Mesothelial cell of epicardium (in vitro differentiated cells): Measurements from ENCODE around the gene GRIK5. TPM values are rescaled to one million over a fixed set of nuclear protein-coding genes. Genes with fewer than 3 reads are reported as not detected.

ENCODE experiments used
- DNase-seq, 2 experiments: peaks; one replicate each; pipeline ENCODE4 v3.0.0; 2021; ENCODE audit warnings: low spot score in 2 of 2; ENCODE audit not compliant: unreplicated experiment in 2 of 2
- H3K27ac Mint-ChIP-seq: 2 replicates; pipeline ENCODE4 v1.8.0; 2021; ENCODE audit warnings: mixed read lengths
- H3K27me3 Mint-ChIP-seq: 2 replicates; pipeline ENCODE4 v1.8.0; 2021; ENCODE audit warnings: low read depth, mixed read lengths
- H3K36me3 Mint-ChIP-seq: 2 replicates; pipeline ENCODE4 v1.8.0; 2021; ENCODE audit warnings: mixed read lengths
- H3K4me1 Mint-ChIP-seq: 2 replicates; pipeline ENCODE4 v1.8.0; 2021; ENCODE audit warnings: mixed read lengths
- H3K4me3 Mint-ChIP-seq: 2 replicates; pipeline ENCODE4 v1.8.0; 2021; ENCODE audit warnings: mild to moderate bottlenecking, moderate library complexity, mixed read lengths
- H3K9me3 Mint-ChIP-seq: 2 replicates; pipeline ENCODE4 v1.8.0; 2021; ENCODE audit warnings: mixed read lengths
- total RNA-seq: library from RNA; stranded (reverse); gene quantifications from 3 replicates; pipeline ENCODE4 v1.2.1, GENCODE V29; 2021
- TF ChIP-seq, protein P1 (sequence below): fragments of 200-600 bp; sonication (generic); IDR thresholded peaks from one replicate; pipeline ENCODE4 v1.5.0; 2021; ENCODE audit warnings: antibody characterized with exemption; ENCODE audit not compliant: unreplicated experiment

Gene GRIK5
- total RNA-seq, 1 donor from 2014 or later = 38.3 TPM

DNA sequence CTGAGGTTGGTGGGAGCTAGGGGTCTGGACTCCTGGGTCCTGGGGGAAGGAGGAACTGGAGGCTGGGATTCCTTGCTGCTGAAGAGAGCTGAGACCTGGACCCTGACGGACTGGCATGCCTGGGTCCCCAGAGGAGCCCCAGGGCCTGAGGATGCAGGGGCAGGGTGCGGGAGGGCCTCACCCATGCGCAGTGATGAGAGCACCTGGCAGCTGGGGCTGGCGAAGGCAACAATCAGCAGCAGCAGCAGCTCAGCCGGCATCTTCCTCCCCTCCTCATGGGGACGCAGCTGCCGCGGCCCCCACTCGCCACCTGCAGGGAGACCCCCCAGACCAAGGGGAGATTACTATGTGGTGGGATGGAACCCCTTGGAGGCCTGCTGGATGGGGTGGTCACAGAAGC lies 4.5 kb downstream of the GRIK5 start:
- Mint-ChIP-seq H3K27ac (no peak overlapping the region), H3K27me3 (peaks cover 3% of the 10 kb centered on the region), H3K36me3 (peaks cover 15% of the 10 kb centered on the region), H3K4me1 (peaks cover 3% of the 10 kb centered on the region), H3K9me3 (no peaks in the 10 kb centered on the region), H3K4me3 (no peak overlapping the region)
- TF ChIP-seq, protein P1, sequence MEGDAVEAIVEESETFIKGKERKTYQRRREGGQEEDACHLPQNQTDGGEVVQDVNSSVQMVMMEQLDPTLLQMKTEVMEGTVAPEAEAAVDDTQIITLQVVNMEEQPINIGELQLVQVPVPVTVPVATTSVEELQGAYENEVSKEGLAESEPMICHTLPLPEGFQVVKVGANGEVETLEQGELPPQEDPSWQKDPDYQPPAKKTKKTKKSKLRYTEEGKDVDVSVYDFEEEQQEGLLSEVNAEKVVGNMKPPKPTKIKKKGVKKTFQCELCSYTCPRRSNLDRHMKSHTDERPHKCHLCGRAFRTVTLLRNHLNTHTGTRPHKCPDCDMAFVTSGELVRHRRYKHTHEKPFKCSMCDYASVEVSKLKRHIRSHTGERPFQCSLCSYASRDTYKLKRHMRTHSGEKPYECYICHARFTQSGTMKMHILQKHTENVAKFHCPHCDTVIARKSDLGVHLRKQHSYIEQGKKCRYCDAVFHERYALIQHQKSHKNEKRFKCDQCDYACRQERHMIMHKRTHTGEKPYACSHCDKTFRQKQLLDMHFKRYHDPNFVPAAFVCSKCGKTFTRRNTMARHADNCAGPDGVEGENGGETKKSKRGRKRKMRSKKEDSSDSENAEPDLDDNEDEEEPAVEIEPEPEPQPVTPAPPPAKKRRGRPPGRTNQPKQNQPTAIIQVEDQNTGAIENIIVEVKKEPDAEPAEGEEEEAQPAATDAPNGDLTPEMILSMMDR = no peak
- DNase-seq = no peak

DNA sequence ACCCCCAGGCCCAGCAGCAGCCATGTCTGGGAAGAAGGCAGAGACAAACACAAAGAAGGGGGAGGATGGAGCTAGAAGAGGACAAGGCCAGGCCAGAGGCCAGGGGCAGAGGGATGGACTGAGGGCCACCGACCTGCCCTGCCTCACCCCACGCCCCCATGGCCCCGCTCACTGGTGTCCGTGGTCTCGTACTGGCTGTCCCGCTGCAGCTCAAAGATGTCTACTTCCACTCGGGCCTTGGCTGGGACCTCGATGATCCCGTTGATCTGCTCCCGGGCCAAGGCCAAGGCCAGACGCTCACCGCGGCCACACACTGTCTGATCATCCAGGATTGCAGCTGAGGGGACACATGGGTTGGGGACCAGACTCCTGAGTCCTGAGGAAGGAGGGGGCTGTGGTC lies 5.0 kb downstream of the GRIK5 start:
- H3K9me3 Mint-ChIP-seq = no peaks in the 10 kb centered on the region
- H3K4me3 Mint-ChIP-seq = no peak overlapping the region
- DNase-seq = no peak
- H3K36me3 Mint-ChIP-seq = peaks cover 15% of the 10 kb centered on the region
- TF ChIP-seq, protein P1 = no peak
- no peak overlapping the region for H3K27ac Mint-ChIP-seq
- no peaks in the 10 kb centered on the region for H3K4me1 Mint-ChIP-seq
- H3K27me3 Mint-ChIP-seq = peaks cover 1% of the 10 kb centered on the region

DNA sequence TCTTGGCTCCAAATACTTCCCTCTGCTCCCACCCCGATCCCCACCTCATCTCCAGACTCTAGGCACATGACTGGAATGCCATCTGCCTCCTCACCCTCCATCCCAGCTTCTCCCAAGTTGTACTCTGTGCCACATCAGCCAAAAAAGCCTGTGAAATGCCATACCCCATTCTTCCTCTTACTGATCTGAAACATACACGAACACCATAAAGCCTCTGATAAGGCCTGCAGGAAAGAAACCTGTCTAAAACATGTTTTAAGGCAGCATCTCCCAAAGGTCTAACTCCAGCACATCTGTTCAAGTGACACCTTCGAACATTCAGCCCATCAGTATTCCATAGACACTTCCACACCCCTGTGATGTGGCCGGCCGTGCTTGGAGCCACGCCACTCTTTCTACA lies 5.6 kb downstream of the GRIK5 start:
- no peak for DNase-seq
- peaks cover 1% of the 10 kb centered on the region for H3K27me3 Mint-ChIP-seq
- H3K27ac Mint-ChIP-seq = no peak overlapping the region
- TF ChIP-seq, protein P1 = no peak
- peaks cover 20% of the 10 kb centered on the region for H3K36me3 Mint-ChIP-seq
- no peaks in the 10 kb centered on the region for H3K9me3 Mint-ChIP-seq
- no peaks in the 10 kb centered on the region for H3K4me1 Mint-ChIP-seq
- no peak overlapping the region for H3K4me3 Mint-ChIP-seq

DNA sequence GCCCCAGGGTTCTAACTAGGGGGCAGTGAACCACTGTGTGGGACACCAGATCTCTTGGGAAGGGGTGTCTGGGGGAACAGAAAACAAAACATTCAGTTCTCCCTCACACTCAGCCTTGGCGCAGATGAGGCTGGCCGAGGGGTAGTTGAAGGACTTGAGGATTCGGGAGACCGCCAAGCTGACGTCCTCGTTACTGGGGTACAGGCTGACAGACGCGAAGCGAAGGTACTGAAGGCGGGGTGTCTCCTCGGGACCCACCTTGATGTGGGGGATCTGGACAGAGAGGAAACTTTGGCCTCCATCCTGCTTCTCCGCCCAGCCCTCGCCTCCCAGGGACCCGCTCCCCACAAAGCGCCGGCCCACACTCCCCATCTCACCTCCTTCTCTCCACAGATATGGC lies 7.6 kb downstream of the GRIK5 start:
- Mint-ChIP-seq H3K27me3 (peaks cover 1% of the 10 kb centered on the region), H3K4me1 (no peaks in the 10 kb centered on the region), H3K9me3 (no peaks in the 10 kb centered on the region), H3K27ac (no peak overlapping the region), H3K4me3 (no peak overlapping the region), H3K36me3 (peaks cover 24% of the 10 kb centered on the region)
- TF ChIP-seq, protein P1 = no peak
- no peak for DNase-seq

DNA sequence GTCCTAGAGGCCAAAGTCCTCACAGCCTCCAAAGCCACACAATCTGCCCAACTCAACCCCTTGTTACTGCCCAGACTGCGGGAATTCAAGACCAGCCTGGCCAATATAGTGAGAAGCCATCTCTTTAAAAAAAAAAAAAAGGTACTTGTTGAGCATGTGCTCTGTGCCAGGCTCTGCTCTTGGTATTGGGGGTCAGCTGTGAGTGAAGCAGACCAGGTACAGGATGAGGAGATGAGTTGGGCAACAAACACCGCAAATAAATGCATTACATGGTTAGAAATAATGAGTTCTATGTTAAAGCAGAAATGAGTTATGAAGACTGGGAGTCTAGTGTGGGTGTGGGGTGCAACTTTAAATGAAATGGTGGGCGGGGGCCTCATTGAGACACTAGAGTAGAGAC lies 9.9 kb downstream of the GRIK5 start:
- Mint-ChIP-seq H3K27ac (no peak overlapping the region), H3K36me3 (peaks cover 28% of the 10 kb centered on the region), H3K9me3 (no peaks in the 10 kb centered on the region), H3K27me3 (no peaks in the 10 kb centered on the region), H3K4me1 (no peaks in the 10 kb centered on the region), H3K4me3 (no peak overlapping the region)
- TF ChIP-seq, protein P1 = no peak
- no peak for DNase-seq

DNA sequence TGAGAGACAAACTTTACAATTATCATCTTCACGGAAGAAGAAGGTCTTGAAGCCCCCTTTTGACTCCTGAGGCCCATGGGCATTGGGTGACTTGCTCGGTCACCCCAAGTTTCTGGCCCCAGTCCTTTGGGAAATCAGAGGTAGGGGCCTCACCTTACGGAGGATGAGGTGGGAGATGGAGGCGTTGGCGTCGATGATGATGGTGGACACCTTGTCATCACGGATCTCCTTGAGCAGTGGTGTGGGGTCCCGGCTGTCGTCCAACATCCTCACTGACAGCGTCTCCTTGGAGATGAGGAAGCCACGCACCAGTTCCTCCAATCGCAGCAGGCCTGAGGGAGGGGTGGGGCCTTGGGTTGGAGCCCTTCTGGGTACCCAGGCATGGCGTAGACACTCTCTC lies 10.8 kb downstream of the GRIK5 start:
- TF ChIP-seq, protein P1 = no peak
- Mint-ChIP-seq H3K27me3 (no peaks in the 10 kb centered on the region), H3K27ac (no peak overlapping the region), H3K9me3 (no peaks in the 10 kb centered on the region), H3K4me1 (no peaks in the 10 kb centered on the region), H3K36me3 (peaks cover 28% of the 10 kb centered on the region), H3K4me3 (no peak overlapping the region)
- no peak for DNase-seq
